NCI-H748 (cell line): ENCODE measurements around the gene ADAM12.

ENCODE experiments used
- DNase-seq: peaks from one replicate; lab custom pipeline; 2025; ENCODE audit not compliant: unreplicated experiment; lab: John Stamatoyannopoulos, UW

ADAM12 gene

DNA sequence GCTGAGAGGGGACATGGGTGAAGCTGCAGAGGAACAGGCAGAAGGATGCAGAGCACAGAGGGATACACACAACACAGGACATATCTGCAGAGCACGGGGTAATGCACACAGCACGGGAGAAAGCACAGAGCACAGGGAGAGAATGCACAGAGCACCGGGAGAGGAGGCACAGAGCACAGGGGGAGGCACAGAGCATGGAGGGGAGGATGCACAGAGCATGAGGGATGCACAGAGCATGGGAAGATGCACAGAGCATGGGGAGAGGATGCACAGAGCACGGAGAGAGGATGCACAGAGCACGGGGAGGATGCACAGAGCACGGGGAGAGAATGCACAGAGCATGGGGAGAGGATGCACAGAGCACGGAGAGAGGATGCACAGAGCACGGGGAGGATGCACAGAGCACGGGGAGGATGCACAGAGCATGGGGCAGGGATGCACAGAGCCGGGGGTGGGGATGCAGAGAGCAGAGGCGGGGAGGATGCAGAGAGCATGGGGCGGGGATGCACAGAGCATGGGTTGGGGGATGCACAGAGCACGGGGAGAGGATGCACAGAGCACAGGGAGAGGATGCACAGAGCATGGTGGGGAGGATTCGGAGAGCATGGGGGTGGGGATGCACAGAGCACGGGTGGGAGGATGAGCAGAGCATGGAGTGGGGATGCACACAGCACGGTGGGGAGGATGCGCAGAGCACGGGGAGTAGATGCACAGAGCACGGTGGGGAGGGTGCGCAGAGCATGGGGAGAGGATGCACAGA is 230.0 kb downstream of the ADAM12 start:
- DNase-seq: no peak

DNA sequence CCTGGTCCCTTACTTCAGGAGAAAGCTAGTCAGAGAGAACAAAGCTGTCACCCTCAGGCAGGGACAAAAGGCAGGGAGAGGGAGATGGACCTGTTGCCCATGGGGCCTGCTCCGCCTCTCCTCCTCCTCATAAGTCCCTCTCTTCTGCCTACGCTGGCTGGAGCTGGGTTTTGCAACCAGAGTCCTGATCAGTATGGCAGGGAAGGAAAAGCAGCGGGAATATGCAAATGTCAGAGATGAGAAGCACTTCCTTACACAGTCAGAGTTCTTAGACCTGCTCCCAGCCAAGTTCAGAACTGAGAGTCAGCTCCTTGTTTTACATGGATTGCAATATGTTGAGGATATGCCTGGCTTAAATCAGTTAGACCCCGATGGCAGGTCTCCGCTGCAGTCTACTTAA is 231.1 kb downstream of the ADAM12 start:
- DNase-seq: no peak

DNA sequence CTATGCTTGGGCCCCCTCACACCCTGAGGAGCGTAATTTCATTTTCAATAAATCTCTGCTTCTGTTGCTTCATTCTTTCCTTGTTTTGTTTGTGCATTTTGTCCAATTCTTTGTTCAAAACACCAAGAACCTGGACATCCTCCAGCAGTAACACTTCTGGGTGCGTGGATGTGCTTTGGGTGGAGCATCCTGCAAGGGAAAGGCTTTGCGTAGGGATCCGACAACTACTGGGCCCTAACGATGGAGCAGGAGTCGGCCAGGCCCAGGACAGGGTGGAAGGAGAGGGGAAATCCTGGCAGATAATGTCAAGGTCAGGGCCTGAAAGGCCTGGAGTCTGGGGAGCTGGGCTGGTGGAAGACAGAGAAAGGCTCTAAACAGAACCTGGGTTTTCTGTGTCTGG is 231.8 kb downstream of the ADAM12 start:
- no peak for DNase-seq

DNA sequence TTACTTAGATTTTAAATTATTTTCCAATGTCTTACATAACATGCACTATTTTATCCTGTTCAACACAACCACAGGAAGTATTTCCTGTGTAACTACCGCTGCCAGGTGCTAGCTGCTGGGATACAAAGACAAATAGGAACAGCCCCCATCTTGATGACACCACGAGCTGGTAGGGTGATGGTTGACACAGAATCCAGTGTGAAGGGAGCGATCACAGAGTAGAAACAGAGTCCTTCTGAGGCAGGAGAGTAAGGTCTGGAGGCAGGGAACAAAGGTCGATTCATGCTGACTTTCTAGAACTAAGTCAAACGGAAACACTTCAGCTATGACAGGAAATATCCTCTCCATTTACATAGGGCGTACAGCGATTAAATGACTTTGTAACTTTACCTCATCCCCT is 232.3 kb downstream of the ADAM12 start:
- peak; percentile 36 for DNase-seq

DNA sequence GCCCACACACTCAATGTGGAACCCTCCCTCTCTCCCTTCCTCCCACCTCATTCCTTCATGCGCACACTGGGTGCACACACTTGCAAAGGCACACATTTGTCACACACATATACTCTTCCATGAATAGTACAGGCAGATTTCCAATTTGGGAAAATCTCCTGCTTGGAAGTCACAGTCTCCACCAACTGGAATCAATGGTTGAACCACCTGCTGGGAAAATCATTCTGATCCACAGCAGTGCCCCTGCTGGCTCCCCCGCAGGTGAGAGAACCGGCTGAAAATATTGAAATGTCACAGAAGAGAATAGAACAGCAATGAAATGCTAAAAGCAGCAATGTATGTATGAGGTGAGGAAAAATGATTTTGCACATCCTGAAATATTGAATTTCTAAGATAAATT is 232.7 kb downstream of the ADAM12 start:
- peak; percentile 6 for DNase-seq

DNA sequence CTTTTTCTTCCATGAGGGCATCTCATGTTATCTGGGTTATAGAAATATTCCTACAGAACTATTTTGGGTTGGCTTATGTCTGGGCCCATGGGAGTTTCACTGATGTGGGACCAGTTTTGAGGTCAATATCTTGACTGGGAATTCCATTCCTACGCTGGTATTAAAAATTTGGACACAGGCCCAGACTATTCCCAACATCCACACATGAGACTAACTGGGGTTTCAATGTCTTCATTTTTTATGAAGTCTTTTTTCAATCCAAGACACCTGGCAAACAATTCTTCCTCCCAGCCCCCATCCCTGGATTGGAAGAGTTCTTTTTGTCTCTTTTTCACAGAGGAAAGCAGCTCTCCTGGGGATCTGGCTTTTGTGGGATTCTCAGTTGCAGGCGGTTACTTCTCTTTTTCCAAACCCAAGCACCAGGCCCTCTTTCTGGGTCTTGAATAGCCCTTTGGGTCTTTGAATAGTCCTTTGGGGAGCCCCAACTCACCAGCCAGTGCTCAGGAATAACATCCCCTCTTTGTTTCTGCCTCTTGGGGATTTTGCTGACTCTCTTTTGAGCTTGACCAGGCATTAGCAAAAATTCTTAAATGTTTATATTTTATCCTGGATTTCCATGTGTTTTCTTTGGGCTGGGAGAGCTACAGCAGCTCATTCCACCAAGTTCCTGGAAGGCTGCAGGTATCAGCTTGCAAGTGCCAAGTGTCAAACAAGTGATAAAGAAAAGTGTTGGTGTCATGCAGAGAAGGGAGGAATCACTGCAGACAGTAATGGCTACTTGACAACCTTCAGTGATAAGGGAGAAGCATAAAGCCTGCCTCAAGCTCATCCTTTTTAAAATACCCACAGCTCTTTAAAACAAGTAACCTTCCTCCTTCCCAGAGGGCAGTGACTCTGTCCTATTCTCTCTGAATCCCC is 234.3 kb downstream of the ADAM12 start:
- DNase-seq: no peak

DNA sequence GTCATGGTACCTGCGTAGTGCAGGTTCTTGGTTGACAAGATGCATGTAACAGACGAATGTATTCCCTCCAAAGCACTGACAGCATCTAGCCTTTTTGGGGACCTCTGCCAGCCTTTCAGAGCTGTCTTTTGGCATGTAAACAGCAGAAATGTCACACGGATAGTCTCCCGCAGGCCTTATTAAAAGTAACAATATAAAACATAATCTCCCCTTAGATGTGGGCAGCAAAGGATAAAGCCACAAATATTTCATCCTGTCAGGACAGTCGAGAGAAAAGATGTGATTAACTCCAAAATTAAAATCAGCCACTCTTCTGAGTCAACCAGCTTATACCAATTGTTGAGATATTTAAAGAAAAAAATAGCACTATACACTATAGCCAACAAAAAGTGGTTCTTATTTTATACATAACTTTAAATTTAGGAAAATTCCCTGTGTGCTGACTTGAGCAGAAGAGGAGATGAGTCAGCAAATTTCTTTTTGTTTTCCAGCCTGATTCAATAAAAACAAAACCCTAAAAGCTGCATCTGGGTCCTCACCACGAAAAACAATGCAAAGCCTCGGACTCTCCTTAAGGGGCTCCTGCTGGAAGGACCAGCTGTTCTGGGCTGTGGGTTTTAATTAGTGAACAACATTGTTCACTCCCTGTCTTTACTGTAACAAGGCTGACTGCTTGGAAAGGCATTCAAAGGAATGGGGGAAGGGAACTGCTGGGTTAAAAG is 240.2 kb downstream of the ADAM12 start:
- DNase-seq: no peak

DNA sequence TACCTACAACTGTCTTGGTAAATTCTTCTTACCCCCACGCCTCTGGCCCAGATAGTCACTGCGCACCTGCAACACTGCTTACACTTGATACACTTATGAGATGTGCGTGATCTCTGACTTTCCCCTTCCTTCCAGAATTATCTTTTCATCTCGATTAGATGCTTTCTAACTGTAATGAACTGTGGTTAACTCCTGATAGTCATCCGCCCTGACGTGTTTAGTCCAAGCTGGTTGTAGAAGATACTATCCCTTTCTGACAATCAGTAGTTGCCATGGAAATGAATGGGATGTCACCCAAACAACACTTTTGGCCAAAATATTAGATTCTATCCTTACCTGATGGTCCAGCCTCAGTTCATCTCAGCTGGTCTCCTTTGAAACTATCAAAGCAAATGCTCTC is 241.5 kb downstream of the ADAM12 start:
- DNase-seq: no peak

DNA sequence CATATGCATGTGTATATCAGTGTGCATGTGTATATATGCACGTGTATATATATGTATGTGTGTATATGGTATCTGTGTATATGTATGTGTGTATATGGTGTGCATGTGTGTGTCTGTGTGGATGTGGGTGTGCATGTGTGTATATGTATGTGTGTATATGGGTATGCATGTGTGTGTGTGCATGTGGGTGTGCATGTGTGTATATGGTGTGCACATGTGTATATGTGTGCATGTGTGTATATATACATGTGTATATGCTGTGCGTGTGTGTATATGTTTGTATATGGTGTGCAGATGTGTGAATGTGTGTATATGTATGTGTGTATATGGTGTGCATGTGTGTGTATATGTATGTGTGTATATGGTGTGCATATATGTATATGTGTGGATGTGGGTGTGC is 245.2 kb downstream of the ADAM12 start:
- no peak for DNase-seq

DNA sequence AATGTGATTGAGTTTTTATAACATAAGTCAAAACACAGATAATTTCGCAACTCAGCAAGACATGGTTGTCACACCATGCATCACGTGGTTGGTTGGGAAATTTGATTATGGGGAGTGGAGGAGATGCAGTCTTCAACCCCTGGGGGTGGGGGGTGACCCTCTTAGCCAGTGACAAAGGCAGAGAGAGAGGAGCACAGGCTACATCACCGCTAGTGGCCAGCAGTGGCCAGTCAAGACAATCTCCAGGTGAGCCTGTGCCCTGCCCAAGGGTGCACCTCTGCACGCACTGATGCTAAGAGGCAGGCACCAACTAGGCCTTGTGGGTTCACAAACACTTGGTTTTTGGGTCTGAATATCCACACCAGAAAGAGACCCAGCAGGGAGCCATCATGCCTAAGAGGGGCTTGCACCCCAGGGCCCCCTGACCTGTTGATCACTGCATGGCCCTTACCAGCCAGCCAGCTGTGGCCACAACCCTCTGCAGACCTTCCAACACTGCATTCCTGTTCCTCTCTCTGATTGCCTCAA is 247.5 kb downstream of the ADAM12 start:
- DNase-seq: no peak

DNA sequence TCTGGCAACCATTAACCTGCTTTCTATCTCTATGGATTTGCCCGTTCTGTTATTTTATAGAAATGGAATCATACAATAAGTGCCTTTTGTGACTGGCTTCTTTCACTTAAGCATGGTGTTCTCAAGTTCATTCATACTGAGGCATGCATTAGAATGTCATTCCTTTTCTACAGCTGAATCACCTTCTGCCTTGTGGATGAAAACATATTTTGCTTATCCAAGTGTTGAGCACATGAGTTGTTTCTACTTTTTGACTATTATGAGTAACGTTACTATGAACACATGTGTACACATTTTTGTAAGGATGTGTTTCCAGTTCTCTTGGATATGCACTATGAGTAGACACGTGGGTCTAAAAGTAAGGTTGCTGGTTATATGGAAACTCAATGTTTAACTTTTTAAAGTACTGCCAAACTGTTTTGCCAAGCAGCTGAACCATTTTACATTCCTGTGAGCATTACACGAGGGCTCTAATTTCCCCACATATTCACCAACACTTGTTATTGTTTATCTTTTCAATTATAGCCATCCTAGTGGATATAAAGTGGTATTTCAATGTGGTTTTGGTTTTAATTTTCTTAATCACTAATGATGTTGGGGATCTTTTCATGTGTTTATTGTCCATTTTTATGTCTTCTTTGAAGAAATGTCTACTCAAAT is 250.6 kb downstream of the ADAM12 start:
- DNase-seq: no peak

DNA sequence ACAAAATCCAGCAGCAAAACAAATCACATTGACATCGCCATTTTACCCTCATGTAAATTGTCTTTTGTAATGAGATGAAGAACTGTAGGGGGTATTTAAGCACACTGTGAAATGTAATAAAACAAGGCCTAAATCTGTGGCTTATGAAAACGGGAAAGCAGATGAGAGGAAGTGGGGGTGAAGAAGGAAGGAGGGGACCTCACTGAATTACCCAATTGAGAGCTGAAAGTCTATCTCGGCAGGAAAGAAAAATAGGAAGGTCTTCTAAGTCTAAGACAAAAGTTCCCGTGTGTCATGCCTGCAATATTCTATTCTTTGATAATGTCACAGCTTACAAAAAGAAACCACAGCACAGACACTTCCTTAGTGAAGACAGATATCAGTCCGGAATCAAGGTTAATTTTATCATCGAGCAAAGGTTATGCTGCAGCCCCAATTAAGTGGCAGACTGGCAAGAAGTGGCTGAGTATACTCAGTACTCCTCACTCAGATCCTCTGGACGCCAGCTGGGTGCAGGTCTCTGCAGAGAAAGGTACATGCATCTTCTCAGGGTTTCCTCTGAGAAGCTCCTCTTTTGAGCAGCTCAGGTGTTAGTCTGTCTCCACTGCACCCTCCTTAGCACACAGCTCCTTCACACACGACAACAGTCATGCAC is 252.2 kb downstream of the ADAM12 start:
- no peak for DNase-seq

DNA sequence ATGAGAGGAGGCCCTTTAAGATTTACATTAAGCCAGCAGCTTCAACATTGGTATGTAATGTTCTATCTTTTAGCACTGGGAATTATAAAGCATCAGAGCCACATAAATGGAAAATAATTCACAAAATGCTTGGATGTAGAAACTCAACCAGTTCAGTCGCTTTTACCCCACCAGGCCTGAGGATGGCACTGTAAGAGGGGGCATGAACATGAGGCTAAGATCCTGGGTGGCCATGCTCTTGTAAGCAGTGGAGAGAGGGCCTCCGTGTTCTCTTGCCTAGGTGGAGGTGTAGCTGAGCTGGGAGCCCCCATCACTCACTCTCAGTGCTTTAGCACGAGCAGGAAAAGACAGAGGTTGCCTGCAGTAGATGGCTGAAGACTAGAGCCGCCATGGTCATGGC is 253.1 kb downstream of the ADAM12 start:
- peak; percentile 4 for DNase-seq

DNA sequence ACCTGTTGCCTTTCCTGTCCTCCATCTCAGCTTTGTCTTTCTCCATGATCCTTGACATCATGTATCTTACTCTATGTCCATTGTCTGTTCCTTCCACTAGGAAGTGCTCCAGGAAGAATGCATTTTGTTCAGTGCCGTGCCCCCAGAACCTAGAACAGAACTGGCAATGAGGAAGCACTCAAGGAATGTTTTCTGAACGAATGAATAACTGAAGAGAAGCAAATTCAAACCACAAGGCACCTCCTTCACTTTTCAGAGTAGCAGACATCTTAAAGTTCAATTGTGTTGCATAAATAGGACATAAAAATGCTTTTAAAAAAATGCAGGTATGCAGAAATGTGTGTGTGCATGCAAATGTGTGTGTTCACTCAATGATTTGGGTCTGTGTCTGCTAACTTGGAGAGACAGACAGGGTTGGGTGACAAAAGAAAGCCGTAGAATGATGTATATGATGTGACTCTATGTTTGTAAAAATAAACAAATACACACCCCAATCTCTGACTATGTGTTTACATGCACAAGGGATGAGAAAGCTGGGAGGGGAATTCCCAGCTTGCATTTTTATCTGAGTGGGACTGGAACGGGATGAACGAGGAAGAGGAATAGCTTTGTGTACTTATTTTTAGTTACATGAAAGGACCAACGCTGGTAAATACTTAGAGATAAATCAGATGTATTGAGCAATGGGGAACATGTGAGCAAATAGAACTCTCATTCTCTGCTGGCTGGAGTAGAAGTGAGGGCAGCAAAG is 254.2 kb downstream of the ADAM12 start:
- DNase-seq: no peak

DNA sequence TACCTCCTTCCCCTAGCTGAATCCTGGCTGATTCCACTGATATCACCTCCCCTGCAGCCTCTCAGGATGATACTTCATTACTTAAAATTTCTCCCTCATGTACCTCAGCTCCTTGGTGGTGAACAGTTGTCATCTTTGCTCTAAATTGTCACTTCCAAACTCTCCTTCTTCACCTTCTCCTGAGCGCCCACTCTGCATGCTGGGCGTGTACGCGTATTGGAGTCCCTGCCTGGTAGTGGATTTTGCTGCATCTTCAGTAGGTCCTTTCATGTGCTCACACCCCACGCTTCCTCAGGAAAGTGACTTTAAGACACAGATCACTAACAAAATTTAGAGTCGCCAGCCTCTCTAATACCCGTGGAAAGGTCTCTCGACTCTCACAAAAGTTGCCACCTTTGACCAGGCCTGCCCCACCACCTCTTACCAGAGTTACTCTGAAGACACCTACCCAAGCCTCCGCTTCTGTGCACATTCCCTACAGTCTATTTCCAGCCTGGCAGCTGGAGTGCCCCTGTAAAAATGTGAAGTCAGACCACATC is 255.1 kb downstream of the ADAM12 start:
- DNase-seq: no peak

DNA sequence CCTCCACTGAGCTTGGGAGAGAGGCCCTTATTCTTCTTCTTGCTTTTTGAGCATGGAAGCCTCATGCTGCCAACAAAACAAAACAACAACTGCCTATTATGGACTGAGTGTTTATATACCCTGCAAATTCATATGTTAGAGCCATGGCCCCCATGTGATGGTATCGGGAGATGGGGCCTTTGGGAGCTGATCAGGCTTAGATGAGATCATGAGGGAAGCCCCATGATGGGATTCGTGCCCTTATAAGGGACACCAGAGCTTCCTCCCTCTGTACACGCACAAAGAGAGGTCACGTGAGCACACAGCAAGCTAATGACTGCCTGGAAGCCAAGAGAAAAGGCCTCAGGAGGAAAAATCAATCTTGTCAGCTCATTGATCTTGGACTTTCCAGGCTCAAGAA is 256.9 kb downstream of the ADAM12 start:
- DNase-seq: no peak

DNA sequence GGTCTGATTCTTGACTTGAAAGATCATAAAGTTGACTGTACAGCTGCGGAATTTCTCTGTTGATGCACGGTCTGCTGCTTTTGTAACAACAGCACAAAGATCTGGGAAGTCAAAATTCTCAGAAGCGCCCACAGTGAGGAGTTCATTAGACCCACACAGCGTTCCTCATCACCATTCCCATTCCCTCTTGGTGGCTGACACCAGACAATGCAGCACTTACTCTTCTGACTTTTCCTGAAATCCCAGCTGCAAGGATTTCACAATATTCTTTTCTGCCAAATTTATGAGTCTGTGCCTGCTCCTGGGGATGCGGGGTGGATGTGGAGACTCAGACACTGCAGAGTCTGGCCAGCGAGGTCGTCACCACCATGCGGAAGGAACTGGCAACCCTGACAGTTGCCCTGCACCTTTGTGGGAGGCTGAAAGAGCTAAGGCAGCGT is 258.0 kb downstream of the ADAM12 start:
- no peak for DNase-seq

DNA sequence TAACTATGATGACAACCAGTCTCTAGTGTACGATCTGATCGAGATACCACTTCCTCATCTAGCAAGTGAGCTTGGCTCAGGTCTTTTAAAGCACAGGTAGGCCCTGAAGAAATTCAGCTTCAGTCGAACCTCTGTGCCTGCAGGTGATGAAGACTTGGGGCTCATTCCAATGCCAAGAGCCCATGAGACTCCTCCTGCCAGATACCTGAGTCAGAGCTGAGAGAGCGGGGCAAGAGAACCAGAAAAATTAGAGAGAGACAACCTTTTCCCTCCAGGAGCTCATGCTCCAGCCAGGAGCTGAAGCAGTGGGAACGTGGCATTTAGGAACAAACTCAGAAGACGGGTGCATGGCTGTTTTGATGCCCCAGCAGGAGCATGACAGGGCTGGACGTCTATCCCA is 259.3 kb downstream of the ADAM12 start:
- no peak for DNase-seq

DNA sequence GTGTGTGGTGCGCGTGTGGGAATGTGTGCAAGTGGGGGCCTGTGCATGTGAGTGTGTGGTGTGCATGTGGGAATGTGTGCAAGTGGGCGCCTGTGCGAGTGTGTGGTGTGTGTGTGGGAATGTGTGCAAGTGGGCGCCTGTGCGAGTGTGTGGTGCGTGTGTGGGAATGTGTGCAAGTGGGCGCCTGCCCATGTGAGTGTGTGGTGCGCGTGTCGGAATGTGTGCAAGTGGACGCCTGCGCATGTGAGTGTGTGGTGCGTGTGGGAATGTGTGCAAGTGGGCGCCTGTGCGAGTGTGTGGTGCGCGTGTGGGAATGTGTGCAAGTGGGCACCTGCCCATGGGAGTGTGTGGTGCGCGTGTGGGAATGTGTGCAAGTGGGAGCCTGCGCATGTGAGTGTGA is 259.7 kb downstream of the ADAM12 start:
- DNase-seq: no peak
